ENCODE data around the gene EDAR. TPM values are rescaled to one million over a fixed set of nuclear protein-coding genes. Genes with fewer than 3 reads are reported as not detected.
A peak's percentile ranks its signal among the peaks of the same experiment; 100 is the strongest.

The EDAR gene
- total and polyA plus RNA-seq, 5 experiments from 2014 or later: 2.8 to 11.8 (median 10.5) TPM

GRCh38 chr2:108910011-108910431 is 79.0 kb downstream of the EDAR start:
- no peaks in the 10 kb centered on the region for H3K9me3 Mint-ChIP-seq
- no peaks in the 10 kb centered on the region for H3K27me3 Mint-ChIP-seq
- H3K4me1 Mint-ChIP-seq: peaks cover 3 to 13% (median 9%) of the 10 kb centered on the region in 4 donors
- peaks cover 0 to 71% (median 12%) of the 10 kb centered on the region in 3 donors for H3K36me3 Mint-ChIP-seq
- ATAC-seq: no peak
- POLR2A ChIA-PET: no interaction called here
- H3K4me3 Mint-ChIP-seq: no peak overlapping the region
- DNase-seq: peak in 1 of 10 donors; percentile 14
- peak overlapping the region in 1 of 10 donors; percentile 33 for H3K27ac Mint-ChIP-seq

- Mint-ChIP-seq H3K9me3 (no peaks in the 10 kb centered on the region), H3K27ac (peak overlapping the region in 5 of 10 donors; percentile 33 to 82 (median 65)), H3K4me3 (peak overlapping the region in 1 of 10 donors; percentile 33), H3K36me3 (peaks cover 0 to 78% (median 17%) of the 10 kb centered on the region in 3 donors), H3K27me3 (no peaks in the 10 kb centered on the region), H3K4me1 (peaks cover 0 to 10% (median 6%) of the 10 kb centered on the region in 4 donors)
- no peak for ATAC-seq
- peak in 1 of 10 donors; percentile 10 for DNase-seq
- POLR2A ChIA-PET: no interaction called here
Measured at GRCh38 chr2:108909275-108909823, 79.7 kb downstream of the EDAR start.

- Mint-ChIP-seq H3K9me3 (no peaks in the 10 kb centered on the region), H3K27ac (peak overlapping the region in 5 of 10 donors; percentile 11 to 84 (median 40)), H3K4me3 (no peak overlapping the region), H3K4me1 (peaks cover 0 to 10% (median 6%) of the 10 kb centered on the region in 4 donors), H3K27me3 (no peaks in the 10 kb centered on the region), H3K36me3 (peaks cover 0 to 84% (median 20%) of the 10 kb centered on the region in 3 donors)
- ATAC-seq (peak in 1 of 2 donors; percentile 61), DNase-seq (peak in 2 of 10 donors; percentile 3 to 18)
- POLR2A ChIA-PET: interaction anchor here (1.0 kb wide), 1 partner anchor 11 kb away, joined by 3 read pairs; no protein-coding TSS in a partner anchor
Measured at GRCh38 chr2:108908713-108909070, 80.3 kb downstream of the EDAR start.

- no peak overlapping the region for H3K4me3 Mint-ChIP-seq
Measured at GRCh38 chr2:108907822-108908712, 81.0 kb downstream of the EDAR start.

GRCh38 chr2:108906403-108907077 is 82.5 kb downstream of the EDAR start:
- peaks cover 0 to 8% (median 5%) of the 10 kb centered on the region in 4 donors for H3K4me1 Mint-ChIP-seq
- H3K36me3 Mint-ChIP-seq: peaks cover 16 to 82% (median 38%) of the 10 kb centered on the region in 3 donors
- H3K27me3 Mint-ChIP-seq: no peaks in the 10 kb centered on the region
- POLR2A ChIA-PET: no interaction called here
- ATAC-seq (no peak), DNase-seq (peak in 1 of 10 donors; percentile 12)
- H3K4me3 Mint-ChIP-seq: no peak overlapping the region
- peak overlapping the region in 1 of 10 donors; percentile 40 for H3K27ac Mint-ChIP-seq
- H3K9me3 Mint-ChIP-seq: peaks cover 0 to 8% (median 1%) of the 10 kb centered on the region in 9 donors

More at GRCh38 chr2:108907822-108908712, 81.0 kb downstream of the EDAR start:
- POLR2A ChIA-PET: interaction anchor here (1.0 kb wide), 1 partner anchor 12 kb away, joined by 3 read pairs; no protein-coding TSS in a partner anchor
- H3K36me3 Mint-ChIP-seq: peaks cover 5 to 84% (median 25%) of the 10 kb centered on the region in 3 donors
- peak in 1 of 10 donors; percentile 13 for DNase-seq
- ATAC-seq: peak in 1 of 2 donors; percentile 22
- H3K27me3 Mint-ChIP-seq: no peaks in the 10 kb centered on the region
- no peaks in the 10 kb centered on the region for H3K9me3 Mint-ChIP-seq
- peak overlapping the region in 5 of 10 donors; percentile 22 to 56 (median 40) for H3K27ac Mint-ChIP-seq
- H3K4me1 Mint-ChIP-seq: peaks cover 0 to 10% (median 6%) of the 10 kb centered on the region in 4 donors

GRCh38 chr2:108905906-108906305 is 83.1 kb downstream of the EDAR start:
- peaks cover 2 to 15% (median 6%) of the 10 kb centered on the region in 9 donors for H3K9me3 Mint-ChIP-seq
- no peaks in the 10 kb centered on the region for H3K27me3 Mint-ChIP-seq
- H3K36me3 Mint-ChIP-seq: peaks cover 22 to 84% (median 44%) of the 10 kb centered on the region in 3 donors
- DNase-seq (no peak), ATAC-seq (no peak)
- peaks cover 0 to 8% (median 4%) of the 10 kb centered on the region in 4 donors for H3K4me1 Mint-ChIP-seq
- no peak overlapping the region for H3K4me3 Mint-ChIP-seq
- POLR2A ChIA-PET: no interaction called here
- peak overlapping the region in 1 of 10 donors; percentile 40 for H3K27ac Mint-ChIP-seq

- Mint-ChIP-seq H3K4me3 (no peak overlapping the region), H3K4me1 (peaks cover 0 to 8% (median 4%) of the 10 kb centered on the region in 4 donors), H3K9me3 (peaks cover 2 to 21% (median 12%) of the 10 kb centered on the region in 9 donors), H3K27me3 (no peaks in the 10 kb centered on the region), H3K27ac (peak overlapping the region in 2 of 10 donors; percentile 46 to 80), H3K36me3 (peaks cover 27 to 86% (median 51%) of the 10 kb centered on the region in 3 donors)
- DNase-seq (no peak), ATAC-seq (no peak)
- POLR2A ChIA-PET: no interaction called here
Measured at GRCh38 chr2:108905176-108905575, 83.8 kb downstream of the EDAR start.

- H3K9me3 Mint-ChIP-seq: peaks cover 4 to 21% (median 12%) of the 10 kb centered on the region in 9 donors
- H3K4me3 Mint-ChIP-seq: no peak overlapping the region
- POLR2A ChIA-PET: no interaction called here
- peaks cover 0 to 8% (median 4%) of the 10 kb centered on the region in 4 donors for H3K4me1 Mint-ChIP-seq
- peak overlapping the region in 1 of 10 donors; percentile 46 for H3K27ac Mint-ChIP-seq
- DNase-seq: no peak
- ATAC-seq: no peak
- no peaks in the 10 kb centered on the region for H3K27me3 Mint-ChIP-seq
- peaks cover 27 to 85% (median 50%) of the 10 kb centered on the region in 3 donors for H3K36me3 Mint-ChIP-seq
Measured at GRCh38 chr2:108904680-108905079, 84.3 kb downstream of the EDAR start.

GRCh38 chr2:108898315-108899082 is 90.5 kb downstream of the EDAR start:
- DNase-seq (no peak), ATAC-seq (no peak)
- H3K4me3 Mint-ChIP-seq: no peak overlapping the region
- H3K36me3 Mint-ChIP-seq: peaks cover 63 to 92% (median 91%) of the 10 kb centered on the region in 3 donors
- H3K27me3 Mint-ChIP-seq: no peaks in the 10 kb centered on the region
- POLR2A ChIA-PET: interaction anchor here (0.5 kb wide), 1 partner anchor 17 kb away, joined by 5 read pairs; no protein-coding TSS in a partner anchor
- H3K4me1 Mint-ChIP-seq: peaks cover 0 to 4% (median 0%) of the 10 kb centered on the region in 4 donors
- peak overlapping the region in 1 of 10 donors; percentile 4 for H3K27ac Mint-ChIP-seq
- H3K9me3 Mint-ChIP-seq: peaks cover 6 to 42% (median 19%) of the 10 kb centered on the region in 9 donors

GRCh38 chr2:108896741-108897140 is 92.3 kb downstream of the EDAR start:
- Mint-ChIP-seq H3K36me3 (peaks cover 60 to 93% (median 87%) of the 10 kb centered on the region in 3 donors), H3K4me1 (peaks cover 0 to 4% (median 0%) of the 10 kb centered on the region in 4 donors), H3K27ac (no peak overlapping the region), H3K9me3 (peaks cover 6 to 53% (median 33%) of the 10 kb centered on the region in 9 donors), H3K4me3 (no peak overlapping the region), H3K27me3 (no peaks in the 10 kb centered on the region)
- POLR2A ChIA-PET: no interaction called here
- ATAC-seq (no peak), DNase-seq (no peak)

GRCh38 chr2:108895188-108895587 is 93.8 kb downstream of the EDAR start:
- ATAC-seq (no peak), DNase-seq (no peak)
- Mint-ChIP-seq H3K27me3 (no peaks in the 10 kb centered on the region), H3K4me3 (no peak overlapping the region), H3K36me3 (peaks cover 62 to 89% (median 80%) of the 10 kb centered on the region in 3 donors), H3K27ac (no peak overlapping the region), H3K4me1 (peaks cover 0 to 4% (median 0%) of the 10 kb centered on the region in 4 donors), H3K9me3 (peaks cover 0 to 55% (median 26%) of the 10 kb centered on the region in 9 donors)
- POLR2A ChIA-PET: interaction anchor here (0.6 kb wide), 1 partner anchor 178 kb away, joined by 3 read pairs; no protein-coding TSS in a partner anchor
